NB4 (cell line): ENCODE results near the gene KRT1.

Source experiments
- CTCF ChIP-seq: IDR thresholded peaks from one replicate; pipeline ENCODE4 v1.5.1; 2012; ENCODE audit warnings: low read depth, low read length
- MYC ChIP-seq: IDR thresholded peaks from 2 replicates; pipeline ENCODE4 v1.6.1; 2011; ENCODE audit warnings: low read depth, low read length
- POLR2A ChIP-seq: IDR thresholded peaks from 2 replicates; pipeline ENCODE4 v1.6.1; 2011; ENCODE audit warnings: mild to moderate bottlenecking; ENCODE audit not compliant: insufficient read length; ENCODE audit errors: extremely low read depth

- no peak for TF ChIP-seq POLR2A
- TF ChIP-seq CTCF, result no peak
- no peak for TF ChIP-seq MYC
Measured at GRCh38 chr12:52694151-52694550, 13.9 kb upstream of the KRT1 start.
